HEK293T (cell line): ENCODE measurements around the gene CRX.

ENCODE experiments used
- ELF4 ChIP-seq: fragments of 450-650 bp; IDR thresholded peaks from 2 replicates; pipeline ENCODE4 v1.6.1; 2017; ENCODE audit warnings: antibody characterized with exemption
- FOXA1 ChIP-seq: fragments of 450-650 bp; IDR thresholded peaks from 2 replicates; pipeline ENCODE4 v1.6.1; 2016; ENCODE audit warnings: mild to moderate bottlenecking
- NFRKB ChIP-seq: fragments of 450-650 bp; IDR thresholded peaks from 2 replicates; pipeline ENCODE4 v1.6.1; 2016; ENCODE audit warnings: mild to moderate bottlenecking, moderate library complexity
- SUZ12 ChIP-seq: fragments of 450-650 bp; IDR thresholded peaks from 2 replicates; pipeline ENCODE4 v1.6.1; 2016; ENCODE audit warnings: mild to moderate bottlenecking
- TARDBP ChIP-seq: fragments of 450-650 bp; IDR thresholded peaks from 2 replicates; pipeline ENCODE4 v1.6.1; 2016

GRCh38 chr19:47882890-47883289 is 61.2 kb downstream of the CRX start:
- TF ChIP-seq ELF4 (no peak), FOXA1 (no peak), NFRKB (no peak), SUZ12 (no peak), TARDBP (no peak)
